OCI-LY3 (cell line): ENCODE results near the gene KIF5B.
"Not testable (repeated sequence)": the region's sequence is repeated elsewhere in the genome, so short reads cannot be mapped to it uniquely, and the experiment has no call there.

Experiments used
- H2AFZ ChIP-seq: fragments of 200-600, 300-600 bp; shearing (Covaris generic); 2 replicates; pipeline ENCODE4 v1.6.0; 2014; ENCODE audit warnings: antibody characterized with exemption, low read depth, low read length
- H3K27ac ChIP-seq: fragments of 200-600, 300-600 bp; sonication (generic); 2 replicates; pipeline ENCODE4 v1.5.1; 2014; ENCODE audit warnings: mild to moderate bottlenecking, low read length, moderate library complexity, mixed read lengths
- H3K27me3 ChIP-seq: fragments of 200-600, 300-600 bp; sonication (generic); 2 replicates; pipeline ENCODE4 v1.6.1; 2014; ENCODE audit warnings: low read depth, low read length, mixed read lengths
- H3K36me3 ChIP-seq: fragments of 200-600, 300-600 bp; sonication (generic); replicated peaks from 2 replicates; pipeline ENCODE3; 2014; ENCODE audit warnings: low read depth, low read length, mixed read lengths
- H3K4me1 ChIP-seq: fragments of 300-600, 200-600 bp; sonication (generic); 2 replicates; pipeline ENCODE4 v1.6.1; 2014; ENCODE audit warnings: low read length, mixed read lengths
- H3K4me2 ChIP-seq: fragments of 200-600, 300-600 bp; sonication (generic); 2 replicates; pipeline ENCODE4 v1.6.1; 2014; ENCODE audit warnings: low read length, mixed read lengths
- H3K4me3 ChIP-seq: fragments of 300-600, 200-600 bp; sonication (generic); 2 replicates; pipeline ENCODE4 v1.5.1; 2014; ENCODE audit warnings: antibody characterized with exemption, mild to moderate bottlenecking, low read length, moderate library complexity
- H3K79me2 ChIP-seq: fragments of 300-600, 200-600 bp; shearing (Covaris generic); 2 replicates; pipeline ENCODE4 v1.6.1; 2014; ENCODE audit warnings: mild to moderate bottlenecking, low read length, mixed read lengths
- H3K9ac ChIP-seq: fragments of 300-600, 200-600 bp; shearing (Covaris generic); 2 replicates; pipeline ENCODE4 v1.6.0; 2014; ENCODE audit warnings: mild to moderate bottlenecking, low read length, moderate library complexity
- H3K9me3 ChIP-seq: fragments of 200-600, 300-600 bp; shearing (Covaris generic); 2 replicates; pipeline ENCODE4 v1.6.1; 2014; ENCODE audit warnings: low read length, mixed read lengths; ENCODE audit not compliant: insufficient read depth
- H4K20me1 ChIP-seq: fragments of 200-600, 300-600 bp; sonication (generic); 2 replicates; pipeline ENCODE4 v1.6.1; 2016; ENCODE audit warnings: low read length, mixed read lengths; ENCODE audit not compliant: insufficient read depth
- CTCF ChIP-seq: fragments of 200-600, 300-600 bp; sonication (generic); IDR thresholded peaks from 2 replicates; pipeline ENCODE4 v1.5.1; 2014; ENCODE audit warnings: antibody characterized with exemption, low read length, low read depth
- EZH2phosphoT487 ChIP-seq: fragments of 200-600 bp; shearing (Covaris generic); IDR thresholded peaks from 2 replicates; pipeline ENCODE4 v1.6.1; 2018; ENCODE audit warnings: antibody characterized with exemption, mixed run types, low read depth

The KIF5B gene

GRCh38 chr10:32104181-32104580, 48.0 kb upstream of the KIF5B start:
- no peak overlapping the region for H3K4me2 ChIP-seq
- H3K9ac ChIP-seq: no peak overlapping the region
- H3K27ac ChIP-seq: no peak overlapping the region
- H3K4me1 ChIP-seq: no peaks in the 10 kb centered on the region
- no peak for TF ChIP-seq CTCF
- TF ChIP-seq EZH2phosphoT487: no peak
- no peaks in the 10 kb centered on the region for H3K9me3 ChIP-seq
- no peaks in the 10 kb centered on the region for H3K36me3 ChIP-seq
- H3K27me3 ChIP-seq: no peaks in the 10 kb centered on the region
- H2AFZ ChIP-seq: no peak overlapping the region
- H3K4me3 ChIP-seq: no peak overlapping the region
- no peaks in the 10 kb centered on the region for H3K79me2 ChIP-seq
- no peaks in the 10 kb centered on the region for H4K20me1 ChIP-seq

GRCh38 chr10:32103721-32104120, 47.5 kb upstream of the KIF5B start:
- no peak overlapping the region for H3K9ac ChIP-seq
- no peaks in the 10 kb centered on the region for H3K4me1 ChIP-seq
- H3K27ac ChIP-seq: no peak overlapping the region
- no peaks in the 10 kb centered on the region for H3K27me3 ChIP-seq
- no peaks in the 10 kb centered on the region for H3K9me3 ChIP-seq
- no peak for TF ChIP-seq EZH2phosphoT487
- TF ChIP-seq CTCF: no peak
- no peaks in the 10 kb centered on the region for H4K20me1 ChIP-seq
- H3K4me2 ChIP-seq: no peak overlapping the region
- H3K36me3 ChIP-seq: no peaks in the 10 kb centered on the region
- H3K79me2 ChIP-seq: no peaks in the 10 kb centered on the region
- H3K4me3 ChIP-seq: no peak overlapping the region
- no peak overlapping the region for H2AFZ ChIP-seq

DNA sequence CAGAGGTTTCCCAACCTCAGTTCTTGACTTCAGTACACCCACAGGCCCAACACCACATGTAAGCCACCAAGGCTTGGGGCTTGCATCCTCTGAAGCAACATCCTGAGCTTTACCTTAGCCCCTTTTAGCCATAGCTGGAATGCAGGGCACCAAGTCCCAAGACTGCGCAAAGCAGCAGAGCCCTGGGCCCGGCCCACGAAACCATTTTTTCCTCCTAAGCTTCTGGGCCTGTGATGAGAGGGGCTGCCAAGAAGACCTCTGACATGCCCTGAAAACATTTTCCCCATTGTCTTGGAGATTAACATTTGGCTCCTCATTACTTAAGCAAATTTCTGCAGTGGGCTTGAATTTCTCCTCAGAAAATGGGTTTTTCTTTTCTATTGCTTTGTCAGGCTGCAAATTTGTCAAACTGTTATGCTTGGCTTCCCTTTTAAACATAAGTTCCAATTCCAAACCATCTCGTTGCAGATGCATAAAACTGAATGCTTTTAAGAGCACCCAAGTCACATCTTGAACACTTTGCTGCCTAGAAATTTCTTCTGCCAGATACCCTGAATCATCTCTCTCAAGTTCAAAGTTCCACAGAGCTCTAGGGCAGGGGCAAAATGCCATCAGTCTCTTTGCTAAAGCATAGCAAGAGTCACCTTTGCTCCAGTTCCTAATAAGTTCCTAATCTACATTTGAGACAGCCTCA, 42.5 kb upstream of the KIF5B start:
- H3K4me1 ChIP-seq, H3K27ac ChIP-seq, H3K4me3 ChIP-seq, H3K4me2 ChIP-seq, H3K36me3 ChIP-seq, H4K20me1 ChIP-seq, H3K9ac ChIP-seq, H3K27me3 ChIP-seq, H2AFZ ChIP-seq, H3K9me3 ChIP-seq, H3K79me2 ChIP-seq: not testable (repeated sequence)

GRCh38 chr10:32095116-32095733, 39.0 kb upstream of the KIF5B start:
- H4K20me1 ChIP-seq: no peaks in the 10 kb centered on the region
- no peak overlapping the region for H2AFZ ChIP-seq
- H3K4me1 ChIP-seq: no peaks in the 10 kb centered on the region
- TF ChIP-seq CTCF (no peak), EZH2phosphoT487 (no peak)
- H3K9ac ChIP-seq: no peak overlapping the region
- no peak overlapping the region for H3K27ac ChIP-seq
- H3K79me2 ChIP-seq: no peaks in the 10 kb centered on the region
- no peaks in the 10 kb centered on the region for H3K36me3 ChIP-seq
- no peak overlapping the region for H3K4me3 ChIP-seq
- no peaks in the 10 kb centered on the region for H3K27me3 ChIP-seq
- no peak overlapping the region for H3K4me2 ChIP-seq
- no peaks in the 10 kb centered on the region for H3K9me3 ChIP-seq
